PFSK-1 (cell line): ENCODE data around the gene GYS1.

Experiments used
- FOXP2 ChIP-seq: optimal IDR thresholded peaks from 2 replicates; pipeline ENCODE3; 2011; ENCODE audit warnings: borderline replicate concordance, control low read depth, inconsistent platforms; ENCODE audit not compliant: insufficient read depth; ENCODE audit errors: extremely low read length, extremely low read depth
- POLR2AphosphoS5 ChIP-seq: IDR thresholded peaks from 2 replicates; pipeline ENCODE4 v1.6.1; 2012; ENCODE audit warnings: low read depth, mild to moderate bottlenecking, control low read depth, low read length, moderate library complexity
- SIN3A ChIP-seq: IDR thresholded peaks from 2 replicates; pipeline ENCODE4 v1.6.1; 2012; ENCODE audit warnings: mild to moderate bottlenecking, low read length, moderate library complexity, borderline replicate concordance; ENCODE audit not compliant: insufficient read depth
- TAF1 ChIP-seq: IDR thresholded peaks from 2 replicates; pipeline ENCODE4 v1.6.1; 2012; ENCODE audit warnings: low read length, control low read depth, borderline replicate concordance; ENCODE audit not compliant: insufficient read depth
- TF ChIP-seq, protein P1 (sequence below), 2 experiments: IDR thresholded peaks; 2 replicates each; pipeline versions ENCODE4 v1.6.1 to v1.8.0; 2011 to 2012; ENCODE audit warnings: low read depth in 2 of 2, low read length in 2 of 2, control low read depth in 1 of 2, inconsistent platforms in 1 of 2, mild to moderate bottlenecking in 1 of 2, moderate library complexity in 1 of 2; ENCODE audit not compliant: insufficient read depth in 1 of 2

Gene GYS1

GRCh38 chr19:48985711-48986110 lies 7.4 kb downstream of the GYS1 start:
- TF ChIP-seq SIN3A, result no peak

GRCh38 chr19:48982280-48982679 lies 10.8 kb downstream of the GYS1 start:
- TF ChIP-seq SIN3A (no peak), TAF1 (no peak), FOXP2 (no peak), POLR2AphosphoS5 (no peak)
- TF ChIP-seq, protein P1, sequence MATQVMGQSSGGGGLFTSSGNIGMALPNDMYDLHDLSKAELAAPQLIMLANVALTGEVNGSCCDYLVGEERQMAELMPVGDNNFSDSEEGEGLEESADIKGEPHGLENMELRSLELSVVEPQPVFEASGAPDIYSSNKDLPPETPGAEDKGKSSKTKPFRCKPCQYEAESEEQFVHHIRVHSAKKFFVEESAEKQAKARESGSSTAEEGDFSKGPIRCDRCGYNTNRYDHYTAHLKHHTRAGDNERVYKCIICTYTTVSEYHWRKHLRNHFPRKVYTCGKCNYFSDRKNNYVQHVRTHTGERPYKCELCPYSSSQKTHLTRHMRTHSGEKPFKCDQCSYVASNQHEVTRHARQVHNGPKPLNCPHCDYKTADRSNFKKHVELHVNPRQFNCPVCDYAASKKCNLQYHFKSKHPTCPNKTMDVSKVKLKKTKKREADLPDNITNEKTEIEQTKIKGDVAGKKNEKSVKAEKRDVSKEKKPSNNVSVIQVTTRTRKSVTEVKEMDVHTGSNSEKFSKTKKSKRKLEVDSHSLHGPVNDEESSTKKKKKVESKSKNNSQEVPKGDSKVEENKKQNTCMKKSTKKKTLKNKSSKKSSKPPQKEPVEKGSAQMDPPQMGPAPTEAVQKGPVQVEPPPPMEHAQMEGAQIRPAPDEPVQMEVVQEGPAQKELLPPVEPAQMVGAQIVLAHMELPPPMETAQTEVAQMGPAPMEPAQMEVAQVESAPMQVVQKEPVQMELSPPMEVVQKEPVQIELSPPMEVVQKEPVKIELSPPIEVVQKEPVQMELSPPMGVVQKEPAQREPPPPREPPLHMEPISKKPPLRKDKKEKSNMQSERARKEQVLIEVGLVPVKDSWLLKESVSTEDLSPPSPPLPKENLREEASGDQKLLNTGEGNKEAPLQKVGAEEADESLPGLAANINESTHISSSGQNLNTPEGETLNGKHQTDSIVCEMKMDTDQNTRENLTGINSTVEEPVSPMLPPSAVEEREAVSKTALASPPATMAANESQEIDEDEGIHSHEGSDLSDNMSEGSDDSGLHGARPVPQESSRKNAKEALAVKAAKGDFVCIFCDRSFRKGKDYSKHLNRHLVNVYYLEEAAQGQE (IDR thresholded peaks at IDR 0.05; ENCODE audit: insufficient read depth in 1 of 2, low read depth in 2 of 2, low read length in 2 of 2), result no peak

DNA sequence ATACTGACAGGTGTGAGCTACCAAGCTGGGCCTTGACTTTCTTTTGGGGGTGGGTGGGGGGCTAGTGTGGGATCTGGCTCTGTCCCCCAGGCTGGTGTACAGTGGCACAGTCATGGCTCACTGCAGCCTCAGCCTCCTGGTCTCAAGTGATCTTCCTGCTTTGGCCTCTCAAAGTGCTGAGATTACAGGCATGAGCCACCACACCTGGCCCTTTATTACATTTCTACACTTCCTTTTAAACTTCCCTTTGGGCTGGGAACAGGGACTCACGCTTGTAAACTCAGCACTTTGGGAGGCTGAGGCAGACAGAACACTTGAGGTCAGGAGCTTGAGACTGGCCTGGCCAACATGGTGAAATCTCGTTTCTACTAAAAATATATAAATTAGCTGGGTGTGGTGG lies 16.0 kb downstream of the GYS1 start:
- TF ChIP-seq POLR2AphosphoS5 (no peak), SIN3A (no peak), TAF1 (no peak), FOXP2 (no peak)
- TF ChIP-seq, protein P1 (IDR thresholded peaks at IDR 0.05; ENCODE audit: insufficient read depth in 1 of 2, low read depth in 2 of 2, low read length in 2 of 2), result no peak

- TF ChIP-seq TAF1 (no peak), SIN3A (no peak), FOXP2 (no peak), POLR2AphosphoS5 (no peak)
- TF ChIP-seq, protein P1 (IDR thresholded peaks at IDR 0.05; ENCODE audit: insufficient read depth in 1 of 2, low read depth in 2 of 2, low read length in 2 of 2), result no peak
Measured at GRCh38 chr19:48975947-48976847, 16.9 kb downstream of the GYS1 start.

DNA sequence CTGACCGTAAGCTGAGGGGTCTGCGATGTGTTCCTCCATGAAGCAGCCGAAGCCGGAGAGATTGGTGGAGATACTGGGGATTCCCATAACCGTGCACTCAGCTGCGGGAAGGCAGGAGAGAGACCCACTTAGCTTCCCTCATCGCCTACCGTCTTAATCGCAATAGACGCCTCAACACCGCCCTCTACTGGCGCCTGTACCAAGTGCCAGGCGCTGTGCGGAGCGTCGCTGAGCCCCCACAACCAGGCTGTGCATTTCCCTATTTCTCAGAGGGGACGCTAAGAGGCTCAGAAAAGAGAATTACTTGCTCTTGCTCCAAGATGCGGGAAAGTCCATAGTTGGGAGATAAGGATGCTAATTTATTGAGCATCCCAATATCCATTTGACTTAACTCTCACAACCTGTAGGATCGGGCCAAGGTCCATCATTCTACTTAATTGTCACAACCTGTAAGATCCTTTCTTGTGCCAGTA lies 22.1 kb downstream of the GYS1 start:
- TF ChIP-seq, protein P1 (IDR thresholded peaks at IDR 0.05; ENCODE audit: insufficient read depth in 1 of 2, low read depth in 2 of 2, low read length in 2 of 2), result no peak
- TF ChIP-seq FOXP2 (no peak), POLR2AphosphoS5 (no peak), TAF1 (no peak), SIN3A (no peak)
